ENCODE data around the gene TCTA.

GRCh38 chr3:49385617-49386016 is 26.6 kb upstream of the TCTA start:
- TF ChIP-seq CTCF (IDR thresholded peaks at IDR 0.05 in 4 of 5, conservative IDR thresholded peaks at IDR 0.05 in 1 of 5) (no peak), POLR2A (IDR thresholded peaks at IDR 0.05) (no peak)

Data from gastrocnemius medialis (tissue), 4 donors.